Gastroesophageal sphincter (tissue), 4 donors: ENCODE measurements around the gene ZNF214. TPM values are rescaled to one million over a fixed set of nuclear protein-coding genes. Genes with fewer than 3 reads are reported as not detected.

ENCODE experiments used
- ATAC-seq: fragments of 150-250 bp; one replicate; pipeline ENCODE4 v1.9.1; 2016; ENCODE audit warnings: mild to moderate bottlenecking, moderate library complexity
- H3K27ac ChIP-seq, 4 donors: fragments of 200-600 bp; sonication (generic) in 3 of 4; 1 replicate in 3 of 4; 2 replicates in 1 of 4; pipeline ENCODE4 v1.5.1; 2016 to 2019
- H3K27me3 ChIP-seq: fragments of 200-600 bp; sonication (generic); one replicate; pipeline ENCODE4 v1.5.1; 2019
- H3K36me3 ChIP-seq, 2 donors: fragments of 200-600 bp; sonication (generic); one replicate each; pipeline ENCODE4 v1.5.1; 2019; ENCODE audit warnings: control low read depth in 1 of 2
- H3K4me1 ChIP-seq, 3 donors: fragments of 200-600 bp; sonication (generic); 1 replicate in 2 of 3; 2 replicates in 1 of 3; pipeline ENCODE4 v1.5.1; 2016 to 2019; ENCODE audit warnings: control low read depth in 2 of 3
- H3K4me3 ChIP-seq, 2 donors: fragments of 200-600 bp; sonication (generic); one replicate each; pipeline ENCODE4 v1.5.1; 2019; ENCODE audit warnings: mild to moderate bottlenecking in 1 of 2, moderate library complexity in 1 of 2
- H3K9me3 ChIP-seq, 3 donors: fragments of 200-600 bp; sonication (generic); one replicate each; pipeline ENCODE4 v1.5.1; 2017 to 2019; ENCODE audit warnings: control low read depth in 2 of 3
- EP300 ChIP-seq: sonication (generic); formaldehyde crosslinking; IDR thresholded peaks from one replicate; pipeline ENCODE4 v1.6.1; 2017; ENCODE audit warnings: antibody characterized with exemption, mild to moderate bottlenecking
- POLR2A ChIP-seq, 2 donors: fragments of 450-650 bp; IDR thresholded peaks; one replicate each; pipeline ENCODE4 v1.6.1; 2017; ENCODE audit warnings: antibody characterized with exemption in 2 of 2, mild to moderate bottlenecking in 2 of 2, moderate library complexity in 1 of 2
- POLR2AphosphoS5 ChIP-seq: sonication (generic); formaldehyde crosslinking; IDR thresholded peaks from one replicate; pipeline ENCODE4 v1.6.1; 2017; ENCODE audit warnings: antibody characterized with exemption
- WGBS, 2 donors: methylation state at CpG; one replicate each; pipeline ENCODE4 v1.1.5; 2018; ENCODE audit warnings: low coverage in 1 of 2; 5-methylcytosine and 5-hydroxymethylcytosine counted together
- total RNA-seq, 4 donors: library from RNA; depleted of rRNA; stranded (reverse); fragments of >200 nt; gene quantifications; one replicate each; pipeline ENCODE4 v1.1.0, GENCODE V29; 2016
- TF ChIP-seq, protein P1 (sequence below), 4 experiments: fragments of 200-600 bp in 2 of 4; fragments of 450-650 bp in 2 of 4; sonication (generic) in 1 of 4; IDR thresholded peaks; one replicate each; pipeline ENCODE4 v1.5.1; 2017 to 2019; ENCODE audit warnings: antibody characterized with exemption in 4 of 4, mild to moderate bottlenecking in 2 of 4, moderate library complexity in 2 of 4

ZNF214 gene
- total RNA-seq = 1 to 10 TPM; 2.1 to 4.0 (median 3.5) TPM

DNA sequence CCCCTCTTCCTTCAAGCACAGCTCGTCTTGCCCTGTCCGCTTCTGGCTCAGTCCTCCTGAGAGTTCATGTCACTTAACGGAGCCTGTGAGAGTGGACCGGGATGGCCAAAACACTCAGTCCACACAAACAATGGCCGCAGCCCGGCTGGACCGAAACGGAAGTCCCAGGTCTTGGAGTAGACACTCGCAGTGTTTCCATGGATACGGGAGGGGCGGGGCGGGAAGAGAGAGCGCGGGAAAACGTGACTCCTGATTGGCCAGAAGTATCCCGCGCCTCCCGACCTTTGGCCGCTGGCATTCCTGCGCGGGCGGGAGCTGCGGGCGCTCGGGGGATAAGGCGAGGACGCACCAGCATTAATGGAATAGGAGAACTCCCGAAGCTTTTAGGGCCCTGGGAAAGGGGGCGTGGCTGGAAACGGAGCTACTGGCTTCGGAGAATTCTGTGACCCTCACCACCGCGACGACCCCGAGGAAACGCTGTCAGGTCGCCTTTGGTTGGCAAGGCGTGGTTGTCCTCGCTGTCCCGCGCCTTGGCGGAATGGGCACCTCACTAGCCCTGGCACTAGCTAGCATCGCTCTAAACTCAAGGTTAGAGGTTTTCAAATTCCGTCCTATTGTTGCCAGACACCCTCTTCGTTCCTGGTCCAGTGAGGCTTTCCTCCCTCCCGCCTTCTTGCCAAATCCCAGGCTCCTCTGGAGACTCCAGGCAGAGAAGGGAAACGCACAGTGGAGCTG lies at the start of gene ZNF214, which contains the start of gene NLRP14:
TSS of gene ZNF214 (minus strand) at position 164 of the 735 bp plus-strand sequence. CDS start 17,511 bp downstream, outside the sequence.
TSS of gene NLRP14 (plus strand) at position 297 of the 735 bp plus-strand sequence. CDS start 18,108 bp downstream, outside the sequence.
- no peak for TF ChIP-seq POLR2AphosphoS5
- no peak for TF ChIP-seq POLR2A (IDR thresholded peaks at IDR 0.05)
- TF ChIP-seq EP300 = no peak
- TF ChIP-seq, protein P1, sequence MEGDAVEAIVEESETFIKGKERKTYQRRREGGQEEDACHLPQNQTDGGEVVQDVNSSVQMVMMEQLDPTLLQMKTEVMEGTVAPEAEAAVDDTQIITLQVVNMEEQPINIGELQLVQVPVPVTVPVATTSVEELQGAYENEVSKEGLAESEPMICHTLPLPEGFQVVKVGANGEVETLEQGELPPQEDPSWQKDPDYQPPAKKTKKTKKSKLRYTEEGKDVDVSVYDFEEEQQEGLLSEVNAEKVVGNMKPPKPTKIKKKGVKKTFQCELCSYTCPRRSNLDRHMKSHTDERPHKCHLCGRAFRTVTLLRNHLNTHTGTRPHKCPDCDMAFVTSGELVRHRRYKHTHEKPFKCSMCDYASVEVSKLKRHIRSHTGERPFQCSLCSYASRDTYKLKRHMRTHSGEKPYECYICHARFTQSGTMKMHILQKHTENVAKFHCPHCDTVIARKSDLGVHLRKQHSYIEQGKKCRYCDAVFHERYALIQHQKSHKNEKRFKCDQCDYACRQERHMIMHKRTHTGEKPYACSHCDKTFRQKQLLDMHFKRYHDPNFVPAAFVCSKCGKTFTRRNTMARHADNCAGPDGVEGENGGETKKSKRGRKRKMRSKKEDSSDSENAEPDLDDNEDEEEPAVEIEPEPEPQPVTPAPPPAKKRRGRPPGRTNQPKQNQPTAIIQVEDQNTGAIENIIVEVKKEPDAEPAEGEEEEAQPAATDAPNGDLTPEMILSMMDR (IDR thresholded peaks at IDR 0.05) = no peak
- peaks cover 0 to 20% (median 5%) of the 10 kb centered on the region in 3 donors for H3K4me1 ChIP-seq
- ATAC-seq = peak; percentile 96
- H3K27ac ChIP-seq = peak within 1 kb of the TSS; percentile 2 to 85 (median 81)
- no peaks in the 10 kb centered on the region for H3K36me3 ChIP-seq
- H3K4me3 ChIP-seq = peak within 1 kb of the TSS; percentile 28 to 63
- H3K9me3 ChIP-seq = no peaks in the 10 kb centered on the region
- 0% methylated on average over 1 to 4 of the region's 47 CpGs for WGBS, 2 donors
- H3K27me3 ChIP-seq = no peaks in the 10 kb centered on the region

GRCh38 chr11:7062534-7062933 lies 42.4 kb upstream of the ZNF214 start:
- WGBS, 2 donors = 85 to 90% methylated on average over 2 of the region's 2 CpGs
- ATAC-seq = no peak

DNA sequence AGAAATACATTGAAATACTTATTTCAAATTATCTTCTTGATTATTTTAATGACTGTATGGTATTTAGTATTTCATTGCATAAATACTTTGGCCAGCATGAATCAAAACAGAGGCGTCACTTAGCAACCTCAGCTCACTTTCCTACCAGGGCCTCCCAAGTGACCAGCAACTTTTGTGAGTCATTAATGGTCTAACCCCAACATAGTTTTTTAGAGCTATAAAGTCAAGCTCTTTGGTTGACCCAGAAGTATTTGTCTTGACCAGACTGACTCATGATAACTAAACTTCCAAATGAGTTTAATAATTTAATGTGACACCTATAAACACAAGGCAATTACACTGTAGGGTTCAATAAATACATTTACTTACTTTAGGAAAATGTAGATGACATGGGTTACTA lies 40.7 kb upstream of the ZNF214 start:
- WGBS, 2 donors = 29 to 67% methylated on average over 1 of the region's 1 CpG
- no peak for TF ChIP-seq POLR2A (IDR thresholded peaks at IDR 0.05)
- TF ChIP-seq, protein P1 (IDR thresholded peaks at IDR 0.05) = no peak
- TF ChIP-seq POLR2AphosphoS5 = no peak
- TF ChIP-seq EP300 = no peak

More at GRCh38 chr11:7062534-7062933, 42.4 kb upstream of the ZNF214 start:
- Histone ChIP-seq H3K4me1 (no peaks in the 10 kb centered on the region), H3K27ac (no peak overlapping the region), H3K4me3 (no peak overlapping the region), H3K27me3 (no peaks in the 10 kb centered on the region), H3K36me3 (no peaks in the 10 kb centered on the region), H3K9me3 (no peaks in the 10 kb centered on the region)
- TF ChIP-seq, protein P1 (IDR thresholded peaks at IDR 0.05) = no peak
- no peak for TF ChIP-seq EP300

GRCh38 chr11:7057641-7058040 lies 37.5 kb upstream of the ZNF214 start:
- no peak for ATAC-seq
- WGBS, 2 donors = 33 to 35% methylated on average over 1 to 2 of the region's 2 CpGs
- Histone ChIP-seq H3K9me3 (no peaks in the 10 kb centered on the region), H3K4me3 (no peak overlapping the region), H3K36me3 (no peaks in the 10 kb centered on the region), H3K27ac (no peak overlapping the region), H3K4me1 (no peaks in the 10 kb centered on the region), H3K27me3 (no peaks in the 10 kb centered on the region)
- TF ChIP-seq POLR2AphosphoS5 (no peak), EP300 (no peak), POLR2A (IDR thresholded peaks at IDR 0.05) (no peak)
- TF ChIP-seq, protein P1 (IDR thresholded peaks at IDR 0.05) = no peak

More for the DNA sequence above, 40.7 kb upstream of the ZNF214 start:
- ATAC-seq = no peak
- H3K27me3 ChIP-seq = no peaks in the 10 kb centered on the region
- H3K36me3 ChIP-seq = no peaks in the 10 kb centered on the region
- H3K4me1 ChIP-seq = no peaks in the 10 kb centered on the region
- H3K9me3 ChIP-seq = no peaks in the 10 kb centered on the region
- H3K27ac ChIP-seq = no peak overlapping the region
- no peak overlapping the region for H3K4me3 ChIP-seq
